ENCODE results near the gene RBM6. TPM values are rescaled to one million over a fixed set of nuclear protein-coding genes. Genes with fewer than 3 reads are reported as not detected.
"Not testable (repeated sequence)": the region's sequence is repeated elsewhere in the genome, so short reads cannot be mapped to it uniquely, and the experiment has no call there.

Gene RBM6
- total RNA-seq, 1 experiment from 2014 or later, result 23.7 TPM

- no peak for DNase-seq (ENCODE audit: low spot score)
These were observed 27.1 kb upstream of the RBM6 start for GRCh38 chr3:49912881-49913281.

DNA sequence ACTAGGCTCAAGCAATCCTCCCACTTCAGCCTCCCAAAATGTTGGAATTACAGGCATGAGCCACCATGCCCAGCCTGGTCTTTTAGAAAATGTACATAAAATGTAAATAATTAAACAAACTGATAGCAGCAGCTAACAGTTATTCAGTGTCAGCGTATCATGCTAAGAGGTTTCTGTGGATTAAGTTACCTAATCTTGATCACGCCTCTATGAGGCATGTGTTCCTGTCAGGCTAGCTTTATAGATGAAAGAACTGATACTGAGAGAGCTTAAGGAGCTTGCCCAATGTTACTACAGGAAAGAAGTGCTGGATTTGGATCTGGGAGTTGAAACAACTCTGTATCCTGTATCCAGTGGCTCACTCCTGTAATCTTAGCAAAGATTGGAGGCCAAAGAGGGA is 25.0 kb upstream of the RBM6 start:
- no peak for DNase-seq (ENCODE audit: low spot score)

DNA sequence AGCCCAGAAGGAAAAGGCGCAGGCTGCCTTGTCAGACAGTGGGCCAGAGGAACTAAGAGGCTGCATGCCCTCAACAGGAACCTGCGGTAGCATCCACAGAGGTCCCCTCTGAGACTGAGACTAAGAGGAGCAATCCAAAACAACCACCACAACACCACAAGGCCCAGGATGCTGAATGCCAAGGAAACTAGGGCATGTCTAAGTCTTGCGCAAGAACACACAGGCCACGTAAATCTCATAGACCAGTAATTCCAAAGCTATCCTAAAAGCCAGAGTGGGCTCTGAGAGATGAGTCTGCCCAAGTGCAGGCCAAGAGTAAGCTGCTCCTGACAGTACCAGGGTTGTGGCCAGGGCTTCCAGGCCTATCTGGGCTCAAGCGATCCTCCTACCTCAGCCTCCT is 23.3 kb upstream of the RBM6 start:
- no peak for DNase-seq (ENCODE audit: low spot score)

DNA sequence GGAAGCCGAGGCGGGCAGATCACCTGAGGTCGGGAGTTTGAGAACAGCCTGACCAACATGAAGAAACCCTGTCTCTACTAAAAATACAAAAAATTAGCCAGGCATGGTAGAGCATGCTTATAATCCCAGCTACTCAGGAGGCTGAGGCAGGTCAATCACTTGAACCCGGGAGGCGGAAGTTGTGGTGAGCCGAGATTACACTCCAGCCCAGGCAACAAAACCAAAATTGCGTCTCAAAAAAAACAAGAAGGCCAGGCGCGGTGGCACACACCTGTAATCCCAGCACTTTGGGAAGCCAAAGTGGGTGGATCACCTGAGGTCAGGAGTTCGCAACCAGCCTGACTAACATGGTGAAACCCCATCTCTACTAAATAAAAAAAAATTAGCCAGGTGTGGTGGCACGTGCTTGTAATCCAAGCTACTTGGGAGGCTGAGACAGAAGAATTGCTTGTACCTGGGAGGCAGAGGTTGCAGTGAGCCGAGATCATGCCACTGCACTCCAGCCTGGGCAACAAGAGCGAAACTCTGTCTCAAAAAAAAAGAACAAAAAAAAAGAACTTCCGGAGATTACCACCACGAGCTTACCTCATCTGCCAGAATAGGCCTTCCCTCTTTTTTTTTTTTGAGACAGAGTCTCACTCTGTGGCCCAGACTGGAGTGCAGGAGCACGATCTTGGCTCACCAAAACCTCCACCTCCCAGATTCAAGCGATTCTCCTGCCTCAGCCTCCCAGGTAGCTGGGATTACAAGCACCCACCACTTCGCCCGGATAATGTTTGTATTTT is 22.0 kb upstream of the RBM6 start:
- not testable (repeated sequence) for DNase-seq (ENCODE audit: low spot score)

GRCh38 chr3:49924683-49925082 is 15.3 kb upstream of the RBM6 start:
- DNase-seq (ENCODE audit: low spot score), result no peak

GRCh38 chr3:49925485-49925884 is 14.5 kb upstream of the RBM6 start:
- DNase-seq (ENCODE audit: low spot score), result no peak

DNA sequence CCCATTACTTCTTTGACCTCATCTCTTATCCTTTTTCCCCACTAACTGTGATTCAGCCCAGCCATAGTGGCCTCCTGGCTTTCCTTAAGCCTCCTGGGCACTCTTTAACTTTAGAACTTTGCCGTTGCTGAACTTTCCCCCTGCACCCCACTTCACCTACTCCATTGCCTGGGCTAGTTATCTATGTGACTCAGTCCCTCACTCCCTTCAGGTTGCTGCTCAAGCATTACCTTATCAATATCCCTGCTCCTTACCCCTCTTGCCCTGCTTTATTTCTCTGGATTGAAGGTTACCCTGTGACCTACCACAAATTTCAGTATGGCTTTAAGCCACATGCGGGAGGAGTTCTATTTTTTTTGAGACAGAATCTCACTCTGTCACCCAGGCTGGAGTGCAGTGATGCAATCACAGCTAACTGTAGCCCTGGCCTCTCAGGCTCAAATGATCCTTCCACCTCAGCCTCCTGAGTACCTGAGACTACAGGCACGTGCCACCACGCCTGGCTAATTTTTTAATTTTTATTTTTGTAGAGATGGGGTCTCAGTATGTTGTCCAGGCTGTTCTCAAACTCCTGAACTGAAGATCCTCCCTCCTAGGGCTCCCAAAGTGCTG is 13.7 kb upstream of the RBM6 start:
- DNase-seq (ENCODE audit: low spot score), result no peak

DNA sequence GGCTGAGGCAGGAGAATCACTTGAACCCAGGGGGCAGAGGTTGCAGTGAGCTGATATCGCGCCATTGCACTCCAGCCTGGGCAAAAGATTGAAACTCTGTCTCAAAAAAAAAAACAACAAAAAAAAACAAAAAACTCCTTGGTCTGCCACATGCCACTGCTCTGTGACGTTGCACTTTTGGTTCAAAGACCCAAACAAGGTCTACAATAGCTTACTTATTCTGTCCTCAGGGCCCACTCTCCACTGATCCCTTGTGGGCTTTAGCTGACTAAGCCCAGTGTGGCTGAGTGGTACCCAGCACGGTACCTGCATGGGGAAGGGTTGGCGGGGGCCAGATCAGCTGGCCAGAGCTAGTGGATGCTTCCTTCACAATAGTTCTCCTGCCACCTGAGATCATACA is 12.2 kb upstream of the RBM6 start:
- DNase-seq (ENCODE audit: low spot score), result no peak

GRCh38 chr3:49928481-49929017 is 11.4 kb upstream of the RBM6 start:
- DNase-seq (ENCODE audit: low spot score), result no peak

DNA sequence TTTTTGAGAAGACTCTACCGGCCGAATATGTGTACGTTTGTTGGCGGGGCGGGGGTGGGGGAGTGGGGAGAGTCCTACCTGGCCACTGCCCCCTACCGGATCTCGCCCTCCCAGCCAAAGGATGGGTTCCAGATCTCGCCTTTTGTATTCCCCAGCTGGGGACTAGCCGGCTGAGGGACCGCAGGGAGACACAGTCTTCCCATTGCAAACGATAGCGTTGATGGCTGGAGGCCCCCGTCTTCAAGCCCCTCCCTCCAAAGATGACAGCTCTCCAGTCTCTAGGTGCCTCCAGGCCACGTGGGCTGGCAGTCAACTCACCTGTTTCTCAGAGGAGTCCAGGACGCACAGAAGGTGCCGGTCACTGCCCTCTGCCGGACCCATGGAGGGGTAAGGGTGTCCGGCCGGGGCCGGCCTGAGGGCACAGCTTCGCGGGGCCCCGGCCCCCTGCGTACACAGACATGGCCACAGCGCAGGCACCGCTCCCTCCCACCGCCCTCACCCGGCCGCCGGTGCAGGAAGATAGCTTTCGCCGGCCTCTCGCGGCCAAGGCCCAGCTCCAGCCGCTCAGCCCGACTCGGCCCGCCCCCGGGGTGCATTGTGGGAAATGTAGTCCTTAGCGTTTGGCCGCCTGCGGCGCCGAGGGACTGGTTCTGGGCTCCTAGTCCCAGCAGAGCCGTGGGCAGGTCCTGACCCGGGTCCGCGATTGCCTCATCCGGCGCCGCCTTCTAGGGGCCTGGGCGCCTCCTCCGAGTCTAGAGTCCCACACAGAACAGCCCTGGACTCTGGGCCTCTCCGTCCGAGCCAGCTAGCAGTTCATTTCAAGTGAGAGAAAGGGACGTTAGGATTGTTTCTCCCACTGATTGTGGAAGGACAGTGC is 10.4 kb upstream of the RBM6 start, which contains the start of gene MON1A:
Gene MON1A (minus strand): TSS at position 521 of the 877 bp plus-strand sequence. CDS start 16,465 bp downstream, outside the sequence.
- peak; percentile 89 for DNase-seq (ENCODE audit: low spot score)

DNA sequence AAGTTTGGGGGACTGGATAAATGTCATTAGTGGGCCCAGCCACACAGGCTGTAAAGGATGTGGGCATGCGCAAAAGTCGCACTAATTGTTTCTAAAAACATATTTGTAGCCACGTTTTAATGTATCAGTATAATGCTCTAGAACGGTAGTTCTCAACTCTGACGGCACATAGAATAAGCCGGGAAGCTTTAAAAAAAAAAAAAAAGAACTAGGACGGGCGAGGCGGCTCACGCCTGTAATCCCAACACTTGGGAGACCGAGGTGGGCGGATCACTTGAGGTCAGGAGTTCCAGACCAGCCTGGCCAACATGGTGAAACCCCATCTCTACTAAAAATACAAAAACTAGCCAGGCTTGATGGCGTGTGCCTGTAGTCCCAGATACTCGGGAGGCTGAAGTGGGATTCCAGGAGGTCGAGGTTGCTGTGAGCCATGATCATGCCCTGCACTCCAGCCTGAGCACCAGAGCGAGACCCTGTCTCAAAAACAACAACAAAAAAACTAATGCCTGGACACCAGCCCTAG is 9.7 kb upstream of the RBM6 start:
- no peak for DNase-seq (ENCODE audit: low spot score)

GRCh38 chr3:49930922-49931321 is 9.0 kb upstream of the RBM6 start:
- DNase-seq (ENCODE audit: low spot score), result peak; percentile 61

DNA sequence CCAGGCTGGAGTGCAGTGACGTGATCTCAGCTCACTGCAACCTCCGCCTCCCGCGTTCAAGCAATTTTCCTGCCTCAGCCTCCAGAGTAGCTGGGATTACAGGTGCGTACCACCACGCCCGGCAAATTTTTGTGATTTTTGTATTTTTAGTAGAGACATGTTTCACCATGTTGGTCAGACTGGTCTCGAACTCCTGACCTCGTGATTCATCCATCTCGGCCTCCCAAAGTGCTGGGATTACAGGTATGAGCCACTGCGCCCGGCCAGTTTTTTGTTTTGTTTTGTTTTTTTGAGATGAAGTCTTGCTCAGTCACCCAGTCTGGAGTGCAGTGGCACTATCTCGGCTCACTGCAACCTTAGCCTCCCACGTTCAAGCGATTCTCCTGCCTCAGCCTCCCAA is 7.7 kb upstream of the RBM6 start:
- DNase-seq (ENCODE audit: low spot score), result not testable (repeated sequence)

GRCh38 chr3:49937090-49937489 is 2.9 kb upstream of the RBM6 start:
- no peak for DNase-seq (ENCODE audit: low spot score)

DNA sequence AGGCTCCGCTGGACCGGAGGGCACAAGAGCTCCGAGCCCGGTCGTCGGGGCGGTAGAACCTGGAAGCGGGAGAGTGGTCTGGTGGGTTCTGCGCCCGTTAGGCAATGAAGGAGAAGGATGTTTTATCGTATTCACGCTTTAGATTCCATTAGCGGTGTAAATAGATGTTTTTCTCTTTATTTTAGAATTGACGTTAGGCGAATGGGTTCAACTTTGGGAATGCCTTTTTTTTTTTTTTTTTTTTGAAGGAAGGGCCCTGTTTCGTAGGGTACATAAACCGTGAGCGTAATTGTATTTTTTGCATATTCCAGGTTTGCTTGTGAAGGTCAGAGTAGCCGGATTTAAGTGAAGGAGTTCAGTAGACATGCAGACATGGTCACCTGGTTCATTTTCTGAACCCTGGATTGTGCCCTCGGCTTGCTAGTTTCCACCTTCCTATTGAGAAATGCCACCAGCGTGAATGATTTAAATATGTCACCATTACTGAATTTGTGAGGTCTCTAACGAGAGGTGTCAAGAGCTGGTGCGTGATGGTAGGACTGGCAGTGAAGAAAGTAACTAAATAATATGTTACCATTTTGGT is 808 bp downstream of the RBM6 start:
- no peak for DNase-seq (ENCODE audit: low spot score)

- DNase-seq (ENCODE audit: low spot score), result no peak
These were observed 2.7 kb downstream of the RBM6 start for GRCh38 chr3:49942651-49943050.

- no peak for DNase-seq (ENCODE audit: low spot score)
These were observed 13.0 kb downstream of the RBM6 start for GRCh38 chr3:49952924-49953323.

DNA sequence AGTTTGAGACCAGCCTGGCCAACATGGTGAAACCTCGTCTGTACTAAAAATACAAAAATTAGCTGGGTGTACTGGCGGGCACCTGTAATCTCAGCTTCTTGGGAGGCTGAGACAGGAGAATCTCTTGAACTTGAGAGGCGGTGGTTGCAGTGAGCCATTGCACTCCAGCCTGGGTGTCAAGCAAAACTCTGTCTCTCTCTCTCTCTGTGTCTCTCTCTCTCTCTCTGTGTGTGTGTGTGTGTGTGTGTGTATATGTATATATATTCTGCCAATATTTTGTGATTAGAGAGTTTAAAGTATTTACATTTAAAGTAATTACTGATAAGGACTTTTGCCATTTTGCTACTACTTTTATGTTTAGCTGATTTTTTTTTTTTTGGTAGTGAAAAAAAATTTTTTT is 15.7 kb downstream of the RBM6 start:
- no peak for DNase-seq (ENCODE audit: low spot score)

GRCh38 chr3:49966233-49966942 is 26.4 kb downstream of the RBM6 start:
- no peak for DNase-seq (ENCODE audit: low spot score)

GRCh38 chr3:49967291-49967690 is 27.3 kb downstream of the RBM6 start:
- no peak for DNase-seq (ENCODE audit: low spot score)

GRCh38 chr3:49968346-49968745 is 28.4 kb downstream of the RBM6 start:
- DNase-seq (ENCODE audit: low spot score), result no peak
